HS-27A (cell line): ENCODE results near the gene TOR4A.

Experiments used
- DNase-seq: peaks from one replicate; pipeline ENCODE4 v3.0.0-alpha.2; 2012; ENCODE audit warnings: low read depth, missing footprints

Gene TOR4A

DNA sequence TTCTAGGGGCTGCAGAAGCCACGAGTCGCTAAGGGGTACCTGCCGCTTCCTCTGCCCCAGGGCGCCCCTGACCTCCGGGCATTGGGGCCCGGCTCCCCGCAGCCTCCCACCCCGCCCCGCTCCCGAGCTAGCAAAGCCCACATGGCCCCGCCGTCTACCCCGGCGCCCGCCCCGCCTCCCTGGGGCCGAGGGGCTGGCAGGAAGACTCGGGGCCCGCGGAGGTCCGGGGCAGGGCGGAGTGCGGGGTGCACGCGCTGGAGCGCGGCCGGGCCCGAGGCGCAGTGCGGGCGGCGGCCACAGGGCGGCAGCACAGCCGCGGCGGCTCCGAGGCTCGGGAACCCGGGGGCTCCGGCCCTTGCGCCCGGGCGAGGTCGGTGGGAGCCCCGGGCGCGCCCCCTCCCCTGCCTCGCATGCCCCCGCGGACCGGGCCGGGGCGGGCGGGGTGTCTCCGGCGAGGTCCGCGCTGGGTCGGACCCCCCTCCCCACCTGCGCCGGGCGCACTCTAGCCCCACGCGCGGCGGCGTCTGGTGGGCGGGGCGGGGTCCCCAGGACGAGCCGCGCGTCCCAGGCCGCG, 17.8 kb downstream of the TOR4A start:
- DNase-seq, result no peak

DNA sequence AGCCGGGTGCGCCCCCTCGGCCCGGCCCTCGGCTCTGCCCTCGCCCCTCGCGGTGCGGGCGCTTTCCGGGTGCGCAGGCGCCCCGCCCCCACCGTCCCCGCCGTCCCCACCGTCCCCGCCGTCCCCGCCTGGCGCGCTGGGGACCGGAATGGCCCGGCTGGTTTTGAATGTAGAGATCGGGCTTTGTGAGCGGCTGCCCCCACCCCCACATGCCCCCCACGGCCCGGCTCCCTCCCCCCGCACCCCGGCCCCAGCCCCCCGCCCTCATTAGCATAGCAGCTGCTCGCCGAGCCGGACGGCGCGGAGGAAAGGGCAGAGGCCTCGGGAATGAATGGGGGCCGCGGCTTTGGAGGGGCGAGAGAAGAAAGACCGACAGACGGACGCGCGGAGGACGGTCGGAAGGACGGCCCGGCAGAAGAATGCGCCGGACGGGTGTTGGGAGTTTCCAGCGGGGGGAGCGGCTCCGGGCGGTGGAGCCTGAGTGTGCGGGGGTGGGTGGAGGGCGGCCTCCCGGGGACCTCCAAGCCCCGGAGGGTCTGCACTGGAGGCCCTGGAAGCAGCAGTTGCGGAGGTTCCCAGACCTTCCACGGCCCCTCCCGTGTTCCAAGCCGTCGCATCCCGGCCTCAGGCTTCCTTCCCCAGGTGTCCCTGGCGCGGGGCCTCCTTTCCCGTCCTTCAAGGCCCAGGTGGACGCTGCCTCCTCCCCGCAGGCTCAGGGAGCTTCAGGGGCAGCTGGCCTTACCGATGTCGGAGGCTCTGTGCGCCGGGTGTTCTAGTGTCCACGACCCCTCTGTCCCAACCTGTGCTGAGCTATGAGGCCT, 18.5 kb downstream of the TOR4A start:
- DNase-seq, result no peak

DNA sequence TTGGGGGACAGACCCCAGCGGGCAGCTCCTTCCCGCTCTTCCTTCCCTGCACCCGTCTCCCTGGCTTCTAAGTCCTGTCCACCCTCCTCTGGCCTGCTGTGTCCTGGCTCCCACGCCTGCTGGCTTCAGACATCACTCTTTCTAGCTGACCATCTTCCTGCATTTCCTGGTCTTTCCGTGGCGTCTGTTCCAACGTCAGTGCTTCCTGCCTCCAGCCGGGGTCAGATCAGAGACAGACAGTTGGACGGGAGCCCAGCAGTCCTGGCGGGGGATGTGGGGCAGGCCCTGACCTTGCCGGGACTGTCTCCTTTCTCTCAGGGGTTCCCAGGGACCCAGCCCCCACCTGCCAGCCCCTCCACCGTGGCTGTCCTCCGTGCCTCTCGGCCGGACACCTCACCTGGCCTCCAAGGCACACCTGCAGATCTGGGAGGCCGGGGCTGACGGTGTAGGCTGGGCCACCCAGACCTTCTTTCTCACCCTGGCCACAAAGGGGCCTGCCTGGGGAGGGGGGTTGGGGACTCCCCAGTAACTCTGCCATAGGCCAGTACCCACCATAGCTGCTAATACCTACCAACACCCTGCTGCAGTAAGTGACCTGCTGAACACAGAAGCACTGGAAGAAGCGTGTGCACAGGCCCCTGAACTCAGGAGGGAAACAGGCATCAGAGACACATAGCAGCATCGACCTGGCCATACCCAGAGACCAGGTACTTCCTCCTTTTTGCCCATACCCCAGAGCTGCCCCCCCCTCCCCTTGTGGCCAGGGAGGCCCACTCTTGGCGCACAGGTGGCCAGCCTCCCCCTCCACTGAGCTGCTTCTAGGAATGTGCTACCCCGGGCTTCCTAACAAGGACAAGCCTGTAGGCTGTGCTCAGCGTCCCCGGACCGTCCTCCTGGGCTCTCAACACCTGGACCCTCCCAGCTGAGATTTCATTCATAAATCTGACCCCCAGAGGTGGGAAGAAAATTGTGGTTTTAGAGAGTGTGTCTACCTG, 19.4 kb downstream of the TOR4A start:
- DNase-seq, result no peak

DNA sequence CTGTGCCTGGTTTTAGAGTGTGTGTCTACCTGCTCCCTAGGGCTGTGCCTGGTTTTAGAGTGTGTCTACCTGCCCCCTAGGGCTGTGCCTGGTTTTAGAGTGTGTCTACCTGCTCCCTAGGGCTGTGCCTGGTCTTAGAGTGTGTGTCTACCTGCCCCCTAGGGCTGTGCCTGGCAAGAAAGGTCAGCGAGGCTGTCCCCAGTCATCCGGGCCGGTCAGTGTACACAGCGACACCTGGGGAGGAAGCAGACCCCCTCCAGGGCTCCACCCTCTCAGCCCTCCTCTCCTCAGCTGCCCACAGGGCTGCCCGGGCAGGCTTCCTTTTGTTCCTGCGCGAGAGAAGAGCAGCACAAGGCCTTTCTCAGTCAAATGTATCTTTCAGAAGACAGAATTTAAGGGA, 20.4 kb downstream of the TOR4A start:
- no peak for DNase-seq

DNA sequence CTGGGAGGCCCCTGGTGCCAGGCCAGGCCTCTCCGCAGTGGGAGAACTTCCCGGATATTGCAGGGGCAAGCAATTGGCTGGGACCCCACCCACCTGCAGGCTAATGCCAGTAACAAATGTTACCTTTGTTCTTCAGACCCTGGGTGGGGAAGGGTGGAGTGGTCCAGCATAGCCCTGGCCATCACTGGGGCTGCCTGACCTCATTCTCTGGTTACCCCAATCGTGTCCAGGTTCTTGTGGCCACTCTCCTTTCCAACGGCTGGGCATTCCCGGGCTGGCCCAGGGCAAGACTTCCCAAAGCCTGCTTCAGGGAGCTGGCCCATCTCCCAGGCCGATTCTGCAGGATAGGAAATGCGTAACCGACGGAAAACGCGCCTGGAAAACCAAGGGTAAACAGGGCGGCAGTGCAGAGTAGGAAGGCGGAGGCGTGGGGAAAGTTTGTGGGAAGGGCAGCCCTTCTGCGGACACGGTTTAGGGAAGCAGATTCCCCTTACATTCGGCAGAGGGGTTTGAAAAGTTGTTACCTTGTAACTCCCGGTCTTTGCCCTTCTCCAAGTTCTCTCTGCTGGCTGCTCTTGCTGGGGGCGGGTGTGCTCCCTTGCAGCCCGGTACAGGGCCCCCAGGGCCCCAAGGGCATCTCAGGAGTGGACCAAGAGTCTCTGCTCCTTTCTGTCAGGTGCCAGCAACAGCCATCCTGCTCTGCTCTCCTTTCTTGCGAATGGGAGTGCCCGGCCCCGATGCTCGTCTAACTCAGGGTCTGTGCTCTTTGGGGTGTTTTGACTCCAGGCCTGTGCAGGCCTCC, 21.1 kb downstream of the TOR4A start:
- no peak for DNase-seq

DNA sequence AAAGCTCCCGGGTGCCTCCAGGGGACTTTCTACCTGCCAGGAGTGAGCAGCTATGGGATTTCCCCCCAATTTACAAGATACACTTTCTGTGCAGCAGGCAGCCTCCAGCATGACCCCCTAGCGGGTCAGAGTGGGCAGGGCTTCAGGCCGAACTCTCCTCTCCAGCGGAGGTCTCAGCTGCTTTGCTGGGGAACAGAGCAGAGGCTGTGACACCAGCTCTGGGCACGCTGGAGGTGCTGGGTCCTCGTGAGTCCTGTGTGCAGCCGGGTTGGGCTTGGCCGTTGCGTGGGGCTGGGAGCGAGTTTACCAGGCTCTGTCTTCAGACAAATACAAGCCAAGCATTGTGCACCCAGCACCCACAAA, 21.7 kb downstream of the TOR4A start:
- no peak for DNase-seq

DNA sequence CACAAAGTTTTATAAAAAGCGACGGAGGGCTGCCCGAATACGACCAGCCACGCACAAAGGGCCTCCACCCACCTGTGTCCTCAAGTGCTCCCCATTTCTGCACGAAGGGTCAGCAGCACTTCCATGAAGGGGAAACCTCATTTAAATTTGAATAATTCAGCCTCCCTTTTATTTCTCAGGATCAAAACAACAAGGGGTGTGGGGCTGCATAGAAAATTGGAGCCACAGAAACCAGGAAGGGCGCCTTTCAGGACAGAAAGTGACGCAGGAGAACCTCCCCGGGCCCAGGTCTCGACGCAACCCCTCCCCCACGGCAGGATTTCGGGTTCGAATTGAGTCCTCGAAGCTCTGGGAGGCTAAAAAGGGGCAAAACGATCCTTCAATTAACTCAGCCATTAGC, 22.4 kb downstream of the TOR4A start:
- DNase-seq, result no peak

DNA sequence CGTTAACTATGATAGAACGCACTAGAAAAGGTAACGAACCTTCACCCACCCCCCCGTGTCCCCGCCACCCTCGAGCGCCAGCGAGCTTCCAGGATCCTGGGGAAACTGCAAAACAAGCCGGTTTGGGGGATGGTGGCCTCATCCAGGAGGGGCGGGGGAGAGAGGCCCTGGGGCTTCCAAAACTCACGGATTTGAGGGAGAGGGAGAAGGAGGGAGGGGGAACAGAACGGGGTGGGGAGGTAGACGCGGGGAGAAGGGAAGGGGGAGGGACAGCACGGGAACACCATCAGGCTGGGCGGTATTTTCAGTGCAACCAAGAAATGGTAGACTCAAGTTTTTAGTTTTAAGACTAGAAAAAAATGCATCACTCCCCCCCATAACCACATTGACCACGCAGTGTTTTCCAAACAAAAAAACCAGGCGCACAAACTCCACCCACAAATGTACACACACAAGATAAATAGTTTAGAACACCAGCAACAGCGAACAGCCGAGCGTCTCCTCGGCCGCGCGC, 23.1 kb downstream of the TOR4A start:
- no peak for DNase-seq

DNA sequence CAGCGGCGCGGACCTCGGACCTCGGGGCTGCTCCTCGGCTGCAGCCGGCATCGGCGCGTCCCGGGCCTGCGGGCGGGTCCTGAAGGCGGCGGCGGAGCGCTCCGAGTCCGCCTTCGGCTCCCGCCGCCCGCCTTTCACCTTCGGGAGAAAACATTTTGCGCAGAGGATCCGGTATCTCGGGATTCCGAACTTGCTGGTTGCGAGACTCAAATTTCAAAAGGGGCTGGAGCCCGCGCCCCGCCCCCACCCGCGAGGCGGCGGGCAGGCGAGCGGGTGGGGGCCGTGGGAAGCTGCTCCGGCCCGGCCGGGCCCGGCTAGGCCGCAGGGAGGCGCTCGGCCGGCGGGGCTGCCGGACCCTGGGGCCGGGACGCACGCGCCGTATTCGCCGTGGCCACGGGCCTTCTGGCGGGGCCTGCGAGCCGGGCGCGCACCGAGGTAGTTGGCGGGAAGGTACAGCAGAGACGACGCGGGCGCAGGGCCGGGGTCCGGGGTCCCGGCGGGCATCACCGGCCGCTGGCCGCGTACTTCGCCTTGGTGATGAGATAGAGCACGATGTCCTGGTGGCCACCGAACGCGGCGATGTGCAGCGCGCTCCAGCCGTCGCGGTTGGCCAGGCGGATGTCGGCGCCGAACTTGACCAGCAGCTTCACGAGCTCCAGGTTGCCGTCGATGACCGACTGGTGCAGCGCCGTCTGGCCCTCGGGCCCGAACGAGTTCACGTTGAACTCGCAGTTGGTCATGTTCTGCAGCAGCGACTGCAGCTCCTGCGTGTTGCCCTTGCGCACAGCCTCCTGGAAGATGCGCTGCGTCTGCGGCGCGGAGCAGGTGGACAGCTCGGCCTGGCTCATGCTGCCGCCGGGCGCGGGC, 23.8 kb downstream of the TOR4A start:
- no peak for DNase-seq

DNA sequence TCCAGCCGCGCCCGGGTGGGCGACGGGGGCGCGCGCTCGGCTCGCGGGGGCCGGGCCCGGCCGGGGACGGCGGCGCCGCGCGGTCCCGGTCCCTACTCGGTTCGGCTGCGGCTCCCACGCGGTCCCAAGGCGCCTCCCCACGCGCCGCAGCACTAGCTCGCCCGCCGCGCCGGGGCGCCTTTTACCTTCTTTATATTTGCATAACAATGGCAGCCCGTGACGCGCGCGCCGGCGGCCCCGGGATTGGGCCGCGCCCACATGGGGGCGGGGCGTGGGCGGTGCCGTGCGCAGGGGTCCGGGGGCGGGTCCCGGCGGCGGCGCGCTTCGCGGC, 24.6 kb downstream of the TOR4A start, which contains the start of gene NRARP:
Gene NRARP, minus strand, starts transcription at position 154 of the 331 bp plus-strand sequence. CDS start 343 bp downstream, outside the sequence.
- no peak for DNase-seq

DNA sequence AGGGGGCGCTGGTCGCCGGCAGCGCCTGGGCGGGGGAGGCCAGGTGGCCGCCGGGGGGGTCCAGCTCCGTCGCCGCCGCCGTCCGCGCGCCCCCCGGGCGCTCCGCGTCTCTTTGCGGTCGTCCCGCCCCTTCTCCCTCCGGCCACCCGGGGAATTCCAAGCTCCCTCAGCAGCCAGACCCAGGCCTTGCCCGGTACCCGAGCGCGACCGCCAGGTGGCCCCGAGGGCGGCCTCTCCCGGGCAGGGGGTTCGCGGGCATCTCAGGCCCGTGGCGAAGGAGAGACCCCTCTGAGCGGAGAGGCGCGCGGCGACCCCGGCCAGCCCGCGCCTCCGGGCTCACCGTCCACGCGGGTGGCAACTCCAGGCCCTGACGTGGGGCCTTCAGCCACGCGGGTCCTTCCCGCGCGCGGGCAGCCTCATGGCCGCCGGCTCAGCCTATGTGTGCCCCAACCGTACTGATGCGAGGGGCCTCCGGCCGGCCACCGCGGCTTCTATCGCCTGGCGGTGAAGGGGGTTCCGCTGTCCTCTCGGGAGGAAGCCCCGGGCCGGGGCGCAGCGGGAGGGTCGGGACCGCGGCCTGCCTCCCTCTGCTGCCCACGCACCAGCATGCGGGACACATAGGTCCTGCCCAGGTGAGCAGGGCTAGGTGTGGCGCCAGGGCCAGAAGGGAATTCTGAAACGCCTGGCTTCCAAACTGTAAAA, 25.1 kb downstream of the TOR4A start:
- no peak for DNase-seq

DNA sequence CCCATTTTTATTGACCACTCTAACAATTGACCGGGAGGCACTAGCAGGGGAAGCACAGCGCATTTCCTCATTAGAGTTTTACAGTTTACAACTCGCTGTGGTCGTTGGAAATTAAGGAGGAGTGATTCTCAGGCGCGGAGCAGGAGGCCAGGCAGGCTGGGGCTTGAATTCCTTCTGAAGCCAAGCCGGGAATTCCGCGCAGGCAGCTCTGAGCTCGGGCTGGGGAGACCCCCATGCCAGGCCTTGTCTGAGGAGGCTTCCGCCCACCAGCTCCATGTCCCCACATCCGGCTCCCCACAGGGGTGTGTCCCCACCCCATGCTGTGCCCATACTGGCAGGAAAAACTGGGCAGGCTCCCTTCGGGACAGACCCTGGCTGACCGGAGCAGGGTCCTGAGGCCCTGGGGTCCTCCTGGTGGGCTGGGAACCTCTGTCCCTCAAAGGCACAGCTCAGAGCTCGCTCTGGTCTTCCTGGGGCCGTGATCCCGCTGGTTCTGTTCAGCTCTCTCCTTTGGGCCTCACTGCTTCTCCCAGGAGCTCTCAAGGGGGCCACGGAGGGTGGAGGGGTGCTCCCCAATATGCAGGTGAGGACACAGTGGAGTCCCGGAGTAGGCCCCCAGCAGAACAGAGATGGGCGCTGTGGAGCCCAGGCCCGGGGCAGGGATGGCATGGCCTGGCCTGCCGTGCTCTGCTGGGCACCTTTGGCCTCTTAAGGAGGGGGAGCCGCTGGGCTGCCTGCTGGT, 25.8 kb downstream of the TOR4A start:
- no peak for DNase-seq

DNA sequence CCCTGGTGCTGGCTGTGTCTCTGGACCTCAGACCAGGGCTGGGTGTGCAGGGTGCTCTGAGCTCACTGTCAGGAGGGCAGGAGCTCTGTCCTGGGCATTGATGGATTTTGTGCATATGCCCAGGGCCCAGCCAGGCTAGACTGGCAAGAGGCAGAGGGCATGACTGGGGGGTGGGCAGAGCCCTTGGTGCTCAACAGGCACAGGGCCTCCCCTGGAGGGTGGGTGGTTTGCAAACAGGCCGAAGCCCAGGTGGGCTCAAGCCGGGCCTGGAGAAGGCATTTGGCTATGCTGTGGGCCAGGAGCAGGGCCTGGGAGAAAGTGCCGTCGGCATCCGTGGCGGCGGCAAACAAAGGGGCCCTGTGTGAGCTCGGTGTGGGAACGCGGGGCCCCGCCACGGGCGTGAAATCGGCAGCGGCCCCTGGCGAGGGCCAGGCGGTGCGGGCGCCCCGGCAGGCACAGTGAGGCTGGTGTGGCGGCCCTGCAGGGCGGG, 26.4 kb downstream of the TOR4A start:
- DNase-seq, result no peak

DNA sequence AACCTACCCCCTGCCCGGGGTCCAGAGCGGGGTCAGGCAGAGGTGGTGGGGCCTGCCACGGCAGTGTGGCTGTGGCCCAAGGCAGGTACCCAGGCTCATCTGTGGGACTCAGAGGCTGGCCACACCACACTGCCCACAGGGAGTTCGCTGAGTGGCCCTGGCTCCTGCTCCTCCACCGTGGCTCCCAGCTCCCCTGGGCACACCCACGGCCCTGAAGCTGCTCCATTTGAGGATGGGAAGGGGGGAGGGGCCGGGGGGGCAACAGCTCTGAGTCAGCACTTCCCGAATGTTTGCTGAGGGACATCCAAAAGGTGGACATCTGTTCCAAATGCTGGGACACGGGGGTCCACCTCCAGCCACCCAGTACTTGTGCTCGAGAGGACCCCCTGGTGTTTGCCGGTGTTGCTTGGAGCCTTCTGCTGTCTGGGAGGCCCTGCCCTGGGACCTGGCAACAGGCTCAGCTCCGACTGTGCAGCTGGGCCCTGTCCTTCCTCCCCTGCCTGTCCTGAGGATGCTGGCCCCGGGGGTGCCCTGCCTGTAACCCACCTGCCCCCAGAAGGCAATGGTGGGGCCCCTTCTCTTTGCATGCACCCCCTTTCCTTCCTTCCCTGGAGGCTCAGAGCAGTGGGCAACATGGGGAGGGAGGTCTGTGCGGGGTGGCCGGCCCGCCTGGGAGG, 27.0 kb downstream of the TOR4A start:
- no peak for DNase-seq

DNA sequence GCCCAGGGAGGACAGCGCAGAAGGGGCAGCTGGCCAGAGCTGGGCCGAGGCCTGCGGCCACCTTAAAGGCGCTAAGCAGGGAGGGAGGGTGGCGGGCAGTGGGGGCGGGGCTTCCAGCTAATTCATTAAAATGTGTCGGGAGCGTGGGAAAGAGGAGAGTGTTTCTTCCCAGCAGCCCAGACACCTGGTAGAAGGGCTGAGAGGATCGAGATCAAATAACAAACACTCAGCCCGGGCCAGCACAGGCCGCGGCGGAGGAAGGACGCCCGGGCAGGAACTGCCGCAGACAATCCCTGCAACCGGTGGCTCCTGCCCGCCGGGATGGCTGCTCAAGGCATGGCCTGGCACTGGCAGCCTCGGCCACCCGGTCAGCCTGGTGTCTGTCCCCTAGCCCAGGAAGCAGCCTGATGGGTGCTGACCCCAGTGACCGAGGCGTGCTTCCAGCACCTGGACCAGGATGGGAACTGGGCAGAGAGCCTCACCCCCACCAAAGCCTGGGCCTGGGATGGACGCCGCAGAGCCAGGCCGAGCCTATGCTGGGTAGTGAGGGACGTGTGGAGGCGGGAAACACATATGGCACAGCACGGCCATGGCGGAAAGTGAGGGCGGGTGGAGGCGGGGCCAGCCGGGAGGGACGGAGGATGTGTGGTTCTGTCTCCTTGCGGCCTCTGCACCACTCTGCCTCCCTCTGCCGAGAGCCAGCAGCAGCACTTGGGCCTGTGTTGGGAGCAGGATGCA, 27.7 kb downstream of the TOR4A start:
- DNase-seq, result no peak

DNA sequence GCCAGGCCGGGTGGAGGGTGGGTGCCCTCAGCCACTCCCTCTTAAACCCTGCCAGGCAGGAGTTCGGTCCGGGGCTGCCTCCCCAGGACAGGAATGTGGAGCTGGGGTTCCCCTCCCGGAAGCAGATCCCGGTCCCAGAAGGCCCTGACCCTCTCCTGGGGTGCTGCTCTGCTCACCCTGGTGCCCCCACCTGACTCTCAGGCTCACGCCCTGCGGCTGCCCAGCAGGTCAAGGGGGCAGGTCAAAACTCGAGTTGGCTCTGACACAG, 28.2 kb downstream of the TOR4A start:
- DNase-seq, result no peak

DNA sequence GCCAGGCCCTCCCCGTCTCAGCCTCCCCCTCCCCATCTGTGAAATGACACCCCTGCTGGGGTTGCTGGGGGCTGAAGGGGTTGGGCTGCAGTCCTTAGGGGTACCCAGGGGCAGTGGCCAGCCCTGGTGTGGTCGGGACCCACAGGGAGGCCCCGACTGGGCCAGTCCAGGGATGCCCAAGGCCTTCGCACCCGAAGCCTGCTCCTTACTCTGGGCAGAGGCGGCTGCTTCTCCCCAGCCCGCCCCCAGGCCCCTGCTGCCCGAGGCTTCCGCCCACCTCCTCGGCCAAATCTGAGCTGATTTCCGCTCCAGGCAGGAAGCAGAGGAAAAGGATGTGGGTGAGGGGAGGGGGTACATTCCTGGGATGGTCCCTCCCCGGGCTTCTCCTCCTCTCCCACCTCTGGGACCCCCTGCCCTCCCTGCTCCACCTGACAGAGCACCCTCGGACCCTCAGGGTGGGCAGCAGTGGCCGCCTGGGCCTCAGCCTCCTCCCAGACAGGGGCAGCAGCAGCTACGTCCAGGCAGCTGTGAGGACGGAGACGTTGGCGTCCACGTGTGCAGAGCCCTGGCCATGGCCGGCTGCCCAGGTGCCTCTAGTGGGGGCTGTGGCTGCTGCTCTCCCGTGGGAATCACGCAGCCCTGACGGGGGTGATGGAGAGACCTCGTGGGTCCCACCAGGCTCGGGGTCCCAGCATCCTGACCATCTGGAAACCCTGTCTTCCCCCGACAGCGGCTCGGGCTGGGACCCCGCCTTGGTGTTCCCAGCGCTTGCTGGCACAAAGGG, 28.7 kb downstream of the TOR4A start:
- DNase-seq, result no peak
